GM18517 (cell line): Measurements from ENCODE around the gene CCDC124.
"Not testable (repeated sequence)": the region's sequence is repeated elsewhere in the genome, so short reads cannot be mapped to it uniquely, and the experiment has no call there.

Experiments
- ATAC-seq: cut with Tn5 transposase; IDR thresholded peaks from one replicate; pipeline ENCODE4 v1.9.1; 2021; ENCODE audit warnings: mild to moderate bottlenecking, moderate library complexity; ENCODE audit not compliant: unreplicated experiment

Gene CCDC124

DNA sequence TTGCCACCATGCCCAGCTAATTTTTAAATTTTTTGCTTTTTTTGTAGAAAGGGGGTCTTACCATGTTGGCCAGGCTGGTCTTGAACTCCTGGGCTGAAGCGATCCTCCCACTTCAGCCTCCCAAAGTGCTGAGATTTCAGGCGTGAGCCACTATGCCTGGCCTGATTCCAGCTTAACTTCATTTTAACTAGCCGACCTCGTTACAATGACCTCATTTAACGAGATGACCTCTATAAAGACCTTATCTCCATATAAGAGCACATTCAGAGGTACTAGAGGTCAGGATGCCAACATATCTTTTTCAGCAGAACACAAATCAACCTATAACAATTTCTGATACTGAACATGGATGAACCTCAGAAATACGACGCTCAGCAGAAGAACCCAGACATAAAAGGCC lies 44.7 kb downstream of the CCDC124 start:
- no peak for ATAC-seq

DNA sequence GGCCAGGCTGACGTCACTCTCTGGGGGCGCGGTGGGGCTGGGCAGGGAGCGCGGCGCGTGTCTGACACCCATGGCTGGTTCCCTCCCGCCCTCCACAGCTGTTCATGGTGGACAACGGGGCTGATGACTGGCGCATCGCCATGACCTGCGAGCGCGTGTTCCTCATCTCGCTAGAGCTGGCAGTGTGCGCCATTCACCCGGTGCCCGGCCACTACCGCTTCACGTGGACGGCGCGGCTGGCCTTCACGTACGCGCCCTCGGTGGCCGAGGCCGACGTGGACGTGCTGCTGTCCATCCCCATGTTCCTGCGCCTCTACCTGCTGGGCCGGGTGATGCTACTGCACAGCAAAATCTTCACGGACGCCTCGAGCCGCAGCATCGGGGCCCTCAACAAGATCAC lies 48.8 kb downstream of the CCDC124 start:
- ATAC-seq = no peak

GRCh38 chr19:17982430-17982829 lies 49.6 kb downstream of the CCDC124 start:
- no peak for ATAC-seq

- ATAC-seq = no peak
Observed at GRCh38 chr19:17985037-17985818, 52.4 kb downstream of the CCDC124 start.

- not testable (repeated sequence) for ATAC-seq
Observed at GRCh38 chr19:17986569-17986968, 53.8 kb downstream of the CCDC124 start.

DNA sequence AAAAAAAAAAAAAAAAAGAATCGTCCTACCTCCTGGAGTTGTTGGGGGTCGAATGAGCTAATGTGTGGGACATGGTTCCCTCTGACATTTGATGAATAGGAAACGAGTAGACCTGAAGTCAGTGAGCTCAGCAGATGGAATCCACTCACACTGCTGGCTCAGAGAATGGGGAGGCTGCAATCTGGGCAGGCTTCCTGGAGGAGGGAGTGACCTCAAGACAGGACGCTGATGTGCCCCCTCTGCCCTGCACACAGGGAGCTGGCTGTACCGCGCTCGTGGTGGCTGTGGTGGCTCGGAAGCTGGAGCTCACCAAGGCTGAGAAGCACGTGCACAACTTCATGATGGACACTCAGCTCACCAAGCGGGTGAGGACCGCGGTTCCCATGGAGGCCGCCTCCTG lies 55.3 kb downstream of the CCDC124 start:
- ATAC-seq = no peak

GRCh38 chr19:17989425-17990094 lies 56.7 kb downstream of the CCDC124 start:
- ATAC-seq = no peak

- no peak for ATAC-seq
Observed at GRCh38 chr19:17993076-17993813, 60.4 kb downstream of the CCDC124 start.
